ENCODE data around the gene SRPK2.
"Not testable (repeated sequence)": the region's sequence is repeated elsewhere in the genome, so short reads cannot be mapped to it uniquely, and the experiment has no call there.

SRPK2 gene

GRCh38 chr7:105388356-105389087 lies at the start of gene SRPK2:
Gene SRPK2, minus strand, starts transcription at chr7:105388921.
- peak; percentile 82 for DNase-seq (ENCODE audit: low spot score)

DNA sequence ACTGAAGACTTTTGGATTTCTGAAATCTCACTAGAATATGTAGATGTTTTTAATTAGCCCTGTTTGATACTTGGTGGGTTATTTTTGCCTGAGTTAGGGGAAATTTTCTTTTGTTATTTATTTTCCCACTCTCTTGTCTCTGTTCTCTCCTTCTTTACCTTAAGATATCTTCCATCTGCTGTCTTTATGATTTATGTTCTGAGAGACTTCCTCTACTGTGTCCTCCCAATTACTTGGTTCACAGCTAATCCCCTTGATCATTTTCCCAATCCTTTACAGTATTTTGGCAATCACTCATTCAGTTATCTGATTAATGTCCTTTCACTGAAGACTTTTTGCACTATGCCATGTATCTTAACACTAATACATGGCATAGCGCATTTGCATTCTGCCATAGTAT lies 49.5 kb upstream of the SRPK2 start:
- DNase-seq (ENCODE audit: low spot score), result no peak

DNA sequence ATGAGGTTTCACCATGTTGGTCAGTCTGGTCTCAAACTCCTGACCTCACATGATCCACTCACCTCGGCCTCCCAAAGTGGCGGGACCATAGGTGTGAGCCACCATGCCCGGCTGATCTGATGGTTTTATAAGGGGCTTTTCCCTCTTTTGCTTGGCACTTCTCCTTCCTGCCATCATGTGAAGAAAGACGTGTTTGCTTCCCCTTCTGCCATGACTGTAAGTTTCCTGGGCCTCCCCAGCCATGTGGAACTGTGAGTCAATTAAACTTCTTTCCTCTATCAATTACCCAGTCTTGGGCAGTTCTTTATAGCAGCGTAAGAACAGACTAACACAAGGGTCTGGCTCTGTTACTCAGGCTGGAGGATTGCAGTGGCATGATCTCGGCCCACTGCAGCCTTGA lies 48.6 kb upstream of the SRPK2 start:
- DNase-seq (ENCODE audit: low spot score), result not testable (repeated sequence)

- DNase-seq (ENCODE audit: low spot score), result peak; percentile 88
Measured at GRCh38 chr7:105429746-105430612, 41.3 kb upstream of the SRPK2 start.

DNA sequence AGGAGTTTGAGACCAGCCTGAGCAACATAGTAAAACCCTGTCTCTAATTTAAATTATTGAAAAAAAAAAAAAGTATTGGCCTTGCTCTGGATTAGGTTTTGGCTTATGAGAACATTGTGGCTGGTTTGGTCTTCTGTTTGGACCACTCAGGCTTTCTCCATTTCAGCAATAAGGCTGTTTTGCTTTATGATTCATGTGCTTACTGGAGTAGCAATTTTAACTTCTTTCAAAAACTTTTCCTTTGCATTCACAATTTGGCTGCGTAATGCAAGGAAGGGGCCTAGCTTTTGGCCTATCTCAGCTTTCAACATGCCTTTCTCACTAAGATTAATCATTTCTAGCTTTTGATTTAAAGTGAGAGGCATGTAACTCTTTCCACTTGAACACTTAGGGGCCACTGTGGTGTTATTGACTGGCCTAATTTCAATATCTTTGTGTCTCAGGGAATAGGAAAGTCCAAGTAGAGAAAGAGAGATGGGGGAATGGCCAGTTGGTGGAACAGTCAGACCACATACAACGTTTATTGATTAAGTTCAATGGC lies 38.0 kb upstream of the SRPK2 start:
- no peak for DNase-seq (ENCODE audit: low spot score)

GRCh38 chr7:105423987-105424386 lies 35.3 kb upstream of the SRPK2 start:
- no peak for DNase-seq (ENCODE audit: low spot score)

- no peak for DNase-seq (ENCODE audit: low spot score)
Measured at GRCh38 chr7:105413887-105414437, 25.2 kb upstream of the SRPK2 start.

GRCh38 chr7:105410774-105411173 lies 22.1 kb upstream of the SRPK2 start:
- DNase-seq (ENCODE audit: low spot score), result not testable (repeated sequence)

DNA sequence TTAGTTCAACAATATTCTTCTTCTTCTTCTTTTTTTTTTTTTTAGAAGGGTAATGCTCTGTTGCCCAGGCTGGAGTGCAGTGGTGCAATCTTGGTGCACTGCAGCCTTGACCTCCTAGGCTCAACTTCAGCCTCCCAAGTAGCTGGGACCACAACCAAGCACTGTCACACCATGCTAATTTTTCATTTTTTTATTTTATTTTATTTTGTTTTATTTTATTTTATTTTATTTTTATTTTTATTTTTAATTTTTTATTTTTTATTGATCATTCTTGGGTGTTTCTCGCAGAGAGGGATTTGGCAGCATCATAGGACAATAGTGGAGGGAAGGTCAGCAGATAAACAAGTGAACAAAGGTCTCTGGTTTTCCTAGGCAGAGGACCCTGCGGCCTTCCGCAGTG lies 21.1 kb upstream of the SRPK2 start:
- DNase-seq (ENCODE audit: low spot score), result not testable (repeated sequence)

GRCh38 chr7:105408791-105409410 lies 20.2 kb upstream of the SRPK2 start:
- no peak for DNase-seq (ENCODE audit: low spot score)

DNA sequence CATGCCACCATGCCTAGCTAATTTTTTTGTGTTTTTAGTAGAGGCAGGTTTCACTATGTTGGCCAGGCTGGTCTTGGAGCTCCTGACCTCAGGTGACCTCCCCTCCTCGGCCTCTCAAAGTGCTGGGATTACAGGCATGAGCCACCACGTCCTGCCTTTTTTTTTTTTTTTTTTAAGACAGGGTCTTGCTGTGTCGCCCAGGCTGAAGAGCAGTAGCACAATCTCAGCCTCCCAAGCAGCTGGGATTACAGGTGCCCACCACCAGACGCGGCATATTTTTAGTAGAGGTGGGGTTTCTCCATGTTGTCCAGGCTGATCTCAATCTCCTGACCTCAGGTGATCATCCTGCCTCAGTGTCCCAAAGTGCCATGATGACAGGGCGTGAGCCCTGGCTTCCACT lies 14.4 kb upstream of the SRPK2 start:
- no peak for DNase-seq (ENCODE audit: low spot score)

DNA sequence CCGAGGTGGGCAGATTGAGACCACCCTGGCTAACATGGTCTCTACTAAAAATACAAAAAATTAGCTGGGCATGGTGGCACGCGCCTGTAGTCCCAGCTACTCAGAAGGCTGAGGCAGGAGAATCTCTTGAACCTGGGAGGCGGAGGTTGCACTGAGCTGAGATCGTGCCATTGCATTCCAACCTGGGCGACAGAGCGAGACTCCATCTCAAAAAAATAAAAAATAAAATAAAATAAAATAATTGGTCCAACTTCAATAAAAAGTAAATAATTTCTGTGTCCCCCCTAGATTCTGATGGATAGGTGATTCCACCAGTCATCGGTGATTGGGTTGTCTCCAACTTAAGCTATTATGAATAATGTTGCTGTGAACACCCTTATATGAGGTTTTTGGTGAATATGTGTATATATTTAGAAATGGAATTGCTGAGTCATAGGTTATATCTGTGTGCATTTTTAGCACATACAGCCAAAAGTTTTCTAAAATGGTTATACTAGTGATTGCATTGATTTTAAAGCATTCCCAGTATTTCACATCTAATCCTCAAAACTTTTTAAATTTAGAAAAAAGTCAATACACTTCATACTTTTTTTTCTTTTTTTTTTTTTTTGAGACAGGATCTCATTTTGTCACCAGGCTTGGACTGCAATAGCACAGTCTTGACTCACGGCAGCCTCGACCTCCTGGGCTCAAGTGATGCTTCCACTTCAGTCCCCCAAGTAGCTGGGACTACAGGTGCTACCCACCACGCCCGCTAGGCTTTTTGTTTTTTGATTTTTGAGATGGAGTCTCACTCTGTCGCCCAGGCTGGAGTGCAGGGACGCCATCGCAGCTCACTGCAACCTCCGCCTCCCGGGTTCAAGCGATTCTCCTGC lies 13.7 kb upstream of the SRPK2 start:
- DNase-seq (ENCODE audit: low spot score), result no peak

GRCh38 chr7:105399043-105399725 lies 10.5 kb upstream of the SRPK2 start:
- peak; percentile 38 for DNase-seq (ENCODE audit: low spot score)

GRCh38 chr7:105396566-105396965 lies 7.8 kb upstream of the SRPK2 start:
- DNase-seq (ENCODE audit: low spot score), result no peak

DNA sequence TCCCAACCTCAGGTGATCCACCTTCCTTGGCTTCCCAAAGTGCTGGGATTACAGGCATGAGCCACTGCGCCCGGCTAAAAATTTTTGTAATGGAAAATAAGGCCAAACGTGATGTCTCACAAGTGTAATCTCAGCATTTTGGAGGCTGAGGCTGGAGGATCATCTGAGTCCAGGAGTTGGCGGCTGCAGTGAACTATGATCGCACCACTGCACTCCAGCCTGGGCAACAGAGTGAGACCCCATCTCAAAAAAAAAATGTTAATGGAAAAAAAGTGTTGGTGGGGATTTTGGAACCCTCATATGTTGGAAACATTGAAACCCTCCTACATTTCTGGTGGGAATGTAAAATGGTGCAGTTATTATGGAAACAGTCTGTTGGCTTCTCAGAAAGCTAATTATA lies 2.7 kb upstream of the SRPK2 start:
- no peak for DNase-seq (ENCODE audit: low spot score)

- DNase-seq (ENCODE audit: low spot score), result no peak
Measured at GRCh38 chr7:105389889-105390288, 1.2 kb upstream of the SRPK2 start.

DNA sequence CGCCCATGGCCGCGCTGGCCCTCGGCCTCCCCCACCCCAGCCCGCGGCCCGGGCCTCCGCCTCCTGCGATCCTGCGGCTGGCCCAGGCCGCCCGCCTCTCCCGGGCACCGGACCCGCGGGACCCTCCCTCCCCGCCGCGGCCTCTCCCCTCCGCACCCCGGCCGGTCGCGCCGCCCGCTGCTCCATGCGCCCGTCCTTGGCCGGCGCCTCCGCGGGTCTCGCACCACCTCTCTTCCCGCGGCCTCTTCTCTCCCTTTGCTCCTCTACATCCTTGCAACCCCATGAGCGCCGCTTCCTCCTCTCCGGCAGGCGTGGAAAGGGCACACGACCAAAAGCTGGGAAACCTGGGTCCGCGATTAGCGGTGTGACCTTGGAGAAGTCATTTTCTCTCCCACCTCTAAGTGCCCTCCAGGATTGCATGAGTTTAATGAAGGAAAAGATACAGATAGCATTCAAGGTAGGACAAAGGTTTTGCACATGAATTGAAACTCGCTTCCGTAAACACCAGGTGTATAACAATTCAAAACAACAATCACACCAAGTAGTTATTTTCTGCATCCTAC lies 448 bp upstream of the SRPK2 start:
- peak; percentile 91 for DNase-seq (ENCODE audit: low spot score)

DNA sequence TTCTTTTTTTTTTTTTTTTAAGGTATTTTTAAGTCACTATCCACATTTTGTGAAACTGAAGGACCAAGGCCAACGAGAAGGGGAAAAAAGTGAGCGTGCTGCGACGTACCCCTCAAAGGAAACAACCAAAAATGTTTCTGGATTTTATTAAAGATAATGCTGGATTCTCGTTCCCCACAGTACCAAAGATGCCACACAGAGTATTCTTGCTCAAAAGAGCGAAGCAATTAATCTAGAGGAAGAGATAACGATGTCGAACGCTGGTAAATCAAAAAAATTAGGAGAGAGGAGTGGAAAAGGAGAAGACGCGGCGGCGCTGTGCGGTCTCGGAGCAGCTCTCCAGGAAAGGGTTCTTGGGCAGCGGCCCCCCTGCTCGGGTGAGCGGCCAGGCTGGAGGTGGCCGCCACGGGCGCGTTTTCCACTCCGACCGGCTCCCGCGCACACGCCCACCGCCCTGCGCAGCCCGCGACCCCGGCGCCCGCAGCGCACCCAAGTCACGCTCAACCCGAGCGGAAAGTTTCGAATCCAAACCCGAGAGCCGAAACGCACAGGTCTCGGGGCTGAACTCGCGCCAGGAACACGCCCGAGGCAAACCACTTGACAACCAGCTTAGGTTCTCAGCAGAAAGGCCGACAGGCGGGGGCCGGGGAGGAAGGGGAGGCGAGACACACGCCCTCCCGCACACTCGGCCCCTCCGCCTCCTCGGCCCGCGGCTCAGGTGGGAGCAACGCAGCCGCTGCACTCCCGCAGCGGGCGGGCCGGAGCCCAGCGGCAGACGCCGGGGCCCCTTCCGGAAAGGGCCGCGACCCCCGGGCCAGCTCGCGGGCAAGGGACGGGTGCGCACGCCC lies 989 bp downstream of the SRPK2 start:
- peak; percentile 76 for DNase-seq (ENCODE audit: low spot score)

GRCh38 chr7:105377903-105378302 lies 10.8 kb downstream of the SRPK2 start:
- DNase-seq (ENCODE audit: low spot score), result no peak
